ENCODE measurements around the gene MCC.

Gene MCC

GRCh38 chr5:113031557-113031956 lies 456.7 kb downstream of the MCC start:
- no peak overlapping the region for H3K4me3 ChIP-seq (ENCODE audit: insufficient read depth, low read depth, low read length)
- 87 to 98% methylated on average over 2 of the region's 2 CpGs for WGBS, 2 experiments

GRCh38 chr5:113031104-113031503 lies 457.1 kb downstream of the MCC start:
- Histone ChIP-seq H3K9me3 (ENCODE audit: control insufficient read depth, low read length) (no peaks in the 10 kb centered on the region), H3K36me3 (ENCODE audit: control insufficient read depth, insufficient read depth, low read length) (peaks cover 14% of the 10 kb centered on the region), H3K27me3 (ENCODE audit: control insufficient read depth, insufficient read depth, low read length, poor library complexity, severe bottlenecking) (no peaks in the 10 kb centered on the region), H3K4me3 (ENCODE audit: insufficient read depth, low read depth, low read length) (no peak overlapping the region), H3K4me1 (ENCODE audit: control insufficient read depth, insufficient read depth, low read length) (peaks cover 9% of the 10 kb centered on the region), H3K27ac (ENCODE audit: insufficient read depth, low read depth, low read length, poor library complexity, severe bottlenecking) (peak overlapping the region; percentile 4)
- WGBS, 2 experiments, result 47 to 60% methylated on average over 7 to 8 of the region's 8 CpGs

More at GRCh38 chr5:113031557-113031956, 456.7 kb downstream of the MCC start:
- Histone ChIP-seq H3K27ac (ENCODE audit: insufficient read depth, low read depth, low read length, poor library complexity, severe bottlenecking) (no peak overlapping the region), H3K36me3 (ENCODE audit: control insufficient read depth, insufficient read depth, low read length) (peaks cover 14% of the 10 kb centered on the region), H3K9me3 (ENCODE audit: control insufficient read depth, low read length) (no peaks in the 10 kb centered on the region), H3K27me3 (ENCODE audit: control insufficient read depth, insufficient read depth, low read length, poor library complexity, severe bottlenecking) (no peaks in the 10 kb centered on the region), H3K4me1 (ENCODE audit: control insufficient read depth, insufficient read depth, low read length) (peaks cover 12% of the 10 kb centered on the region)

GRCh38 chr5:113029614-113030013 lies 458.6 kb downstream of the MCC start:
- 88% methylated on average over 6 of the region's 6 CpGs for WGBS, 2 experiments
- Histone ChIP-seq H3K27ac (ENCODE audit: insufficient read depth, low read depth, low read length, poor library complexity, severe bottlenecking) (no peak overlapping the region), H3K36me3 (ENCODE audit: control insufficient read depth, insufficient read depth, low read length) (peaks cover 14% of the 10 kb centered on the region), H3K4me1 (ENCODE audit: control insufficient read depth, insufficient read depth, low read length) (peaks cover 6% of the 10 kb centered on the region), H3K27me3 (ENCODE audit: control insufficient read depth, insufficient read depth, low read length, poor library complexity, severe bottlenecking) (no peaks in the 10 kb centered on the region), H3K4me3 (ENCODE audit: insufficient read depth, low read depth, low read length) (no peak overlapping the region), H3K9me3 (ENCODE audit: control insufficient read depth, low read length) (no peaks in the 10 kb centered on the region)

GRCh38 chr5:113027431-113027830 lies 460.8 kb downstream of the MCC start:
- Histone ChIP-seq H3K9me3 (ENCODE audit: control insufficient read depth, low read length) (no peaks in the 10 kb centered on the region), H3K27ac (ENCODE audit: insufficient read depth, low read depth, low read length, poor library complexity, severe bottlenecking) (no peak overlapping the region), H3K36me3 (ENCODE audit: control insufficient read depth, insufficient read depth, low read length) (peaks cover 15% of the 10 kb centered on the region), H3K4me1 (ENCODE audit: control insufficient read depth, insufficient read depth, low read length) (peaks cover 6% of the 10 kb centered on the region), H3K4me3 (ENCODE audit: insufficient read depth, low read depth, low read length) (no peak overlapping the region), H3K27me3 (ENCODE audit: control insufficient read depth, insufficient read depth, low read length, poor library complexity, severe bottlenecking) (no peaks in the 10 kb centered on the region)
- 94 to 96% methylated on average over 5 of the region's 5 CpGs for WGBS, 2 experiments

GRCh38 chr5:113027015-113027414 lies 461.2 kb downstream of the MCC start:
- Histone ChIP-seq H3K27me3 (ENCODE audit: control insufficient read depth, insufficient read depth, low read length, poor library complexity, severe bottlenecking) (no peaks in the 10 kb centered on the region), H3K9me3 (ENCODE audit: control insufficient read depth, low read length) (no peaks in the 10 kb centered on the region), H3K4me3 (ENCODE audit: insufficient read depth, low read depth, low read length) (no peak overlapping the region), H3K4me1 (ENCODE audit: control insufficient read depth, insufficient read depth, low read length) (peaks cover 6% of the 10 kb centered on the region), H3K36me3 (ENCODE audit: control insufficient read depth, insufficient read depth, low read length) (peaks cover 16% of the 10 kb centered on the region), H3K27ac (ENCODE audit: insufficient read depth, low read depth, low read length, poor library complexity, severe bottlenecking) (no peak overlapping the region)
- 87 to 89% methylated on average over 8 of the region's 8 CpGs for WGBS, 2 experiments

- no peak overlapping the region for H3K4me3 ChIP-seq (ENCODE audit: insufficient read depth, low read depth, low read length)
- H3K4me1 ChIP-seq (ENCODE audit: control insufficient read depth, insufficient read depth, low read length), result peaks cover under 1% of the 10 kb centered on the region
- H3K27ac ChIP-seq (ENCODE audit: insufficient read depth, low read depth, low read length, poor library complexity, severe bottlenecking), result no peak overlapping the region
- no peaks in the 10 kb centered on the region for H3K27me3 ChIP-seq (ENCODE audit: control insufficient read depth, insufficient read depth, low read length, poor library complexity, severe bottlenecking)
- no peaks in the 10 kb centered on the region for H3K9me3 ChIP-seq (ENCODE audit: control insufficient read depth, low read length)
- WGBS, 2 experiments, result 94 to 95% methylated on average over 4 of the region's 4 CpGs
- H3K36me3 ChIP-seq (ENCODE audit: control insufficient read depth, insufficient read depth, low read length), result peaks cover 16% of the 10 kb centered on the region
Measured at GRCh38 chr5:113026211-113026610, 462.0 kb downstream of the MCC start.

- Histone ChIP-seq H3K9me3 (ENCODE audit: control insufficient read depth, low read length) (no peaks in the 10 kb centered on the region), H3K4me1 (ENCODE audit: control insufficient read depth, insufficient read depth, low read length) (no peaks in the 10 kb centered on the region), H3K27ac (ENCODE audit: insufficient read depth, low read depth, low read length, poor library complexity, severe bottlenecking) (no peak overlapping the region), H3K27me3 (ENCODE audit: control insufficient read depth, insufficient read depth, low read length, poor library complexity, severe bottlenecking) (no peaks in the 10 kb centered on the region), H3K36me3 (ENCODE audit: control insufficient read depth, insufficient read depth, low read length) (peaks cover 16% of the 10 kb centered on the region), H3K4me3 (ENCODE audit: insufficient read depth, low read depth, low read length) (no peak overlapping the region)
- WGBS, 2 experiments, result 93% methylated on average over 4 of the region's 4 CpGs
Measured at GRCh38 chr5:113025596-113025995, 462.7 kb downstream of the MCC start.

- H3K4me3 ChIP-seq (ENCODE audit: insufficient read depth, low read depth, low read length), result no peak overlapping the region
- H3K27ac ChIP-seq (ENCODE audit: insufficient read depth, low read depth, low read length, poor library complexity, severe bottlenecking), result no peak overlapping the region
- WGBS, 2 experiments, result 95 to 96% methylated on average over 4 to 6 of the region's 6 CpGs
- no peaks in the 10 kb centered on the region for H3K4me1 ChIP-seq (ENCODE audit: control insufficient read depth, insufficient read depth, low read length)
- H3K36me3 ChIP-seq (ENCODE audit: control insufficient read depth, insufficient read depth, low read length), result peaks cover 16% of the 10 kb centered on the region
- no peaks in the 10 kb centered on the region for H3K27me3 ChIP-seq (ENCODE audit: control insufficient read depth, insufficient read depth, low read length, poor library complexity, severe bottlenecking)
- no peaks in the 10 kb centered on the region for H3K9me3 ChIP-seq (ENCODE audit: control insufficient read depth, low read length)
Measured at GRCh38 chr5:113024076-113024697, 464.1 kb downstream of the MCC start.

- Histone ChIP-seq H3K4me1 (ENCODE audit: control insufficient read depth, insufficient read depth, low read length) (no peaks in the 10 kb centered on the region), H3K4me3 (ENCODE audit: insufficient read depth, low read depth, low read length) (no peak overlapping the region), H3K9me3 (ENCODE audit: control insufficient read depth, low read length) (no peaks in the 10 kb centered on the region), H3K27ac (ENCODE audit: insufficient read depth, low read depth, low read length, poor library complexity, severe bottlenecking) (no peak overlapping the region), H3K36me3 (ENCODE audit: control insufficient read depth, insufficient read depth, low read length) (peaks cover 9% of the 10 kb centered on the region), H3K27me3 (ENCODE audit: control insufficient read depth, insufficient read depth, low read length, poor library complexity, severe bottlenecking) (no peaks in the 10 kb centered on the region)
- 90 to 98% methylated on average over 2 of the region's 2 CpGs for WGBS, 2 experiments
Measured at GRCh38 chr5:113022661-113023060, 465.6 kb downstream of the MCC start.

- Histone ChIP-seq H3K27me3 (ENCODE audit: control insufficient read depth, insufficient read depth, low read length, poor library complexity, severe bottlenecking) (no peaks in the 10 kb centered on the region), H3K36me3 (ENCODE audit: control insufficient read depth, insufficient read depth, low read length) (peaks cover 2% of the 10 kb centered on the region), H3K4me3 (ENCODE audit: insufficient read depth, low read depth, low read length) (no peak overlapping the region), H3K4me1 (ENCODE audit: control insufficient read depth, insufficient read depth, low read length) (no peaks in the 10 kb centered on the region), H3K9me3 (ENCODE audit: control insufficient read depth, low read length) (no peaks in the 10 kb centered on the region), H3K27ac (ENCODE audit: insufficient read depth, low read depth, low read length, poor library complexity, severe bottlenecking) (no peak overlapping the region)
- WGBS, 2 experiments, result 90 to 91% methylated on average over 11 of the region's 11 CpGs
Measured at GRCh38 chr5:113020461-113021273, 467.6 kb downstream of the MCC start.

Measured in ectodermal cell (in vitro differentiated cells).